Neuronal stem cell (in vitro differentiated cells): ENCODE data around the gene CEP57L1.
"Not testable (repeated sequence)": the region's sequence is repeated elsewhere in the genome, so short reads cannot be mapped to it uniquely, and the experiment has no call there.

Experiments used
- DNase-seq: peaks from one replicate; pipeline ENCODE4 v3.0.0-alpha.2; 2013; ENCODE audit warnings: low spot score
- H2AFZ ChIP-seq: one replicate; pipeline ENCODE4 v1.6.1; 2013; ENCODE audit warnings: mild to moderate bottlenecking, low read length, inconsistent platforms
- H2AK5ac ChIP-seq: 2 replicates; pipeline ENCODE4 v1.6.1; 2013; ENCODE audit warnings: low read depth, mild to moderate bottlenecking, inconsistent platforms, low read length, moderate library complexity, mixed read lengths
- H2BK120ac ChIP-seq: 2 replicates; pipeline ENCODE4 v1.6.1; 2013; ENCODE audit warnings: low read depth, mild to moderate bottlenecking, inconsistent platforms, low read length, moderate library complexity, mixed read lengths
- H2BK12ac ChIP-seq: one replicate; pipeline ENCODE4 v1.6.1; 2013; ENCODE audit warnings: low read length, inconsistent platforms
- H2BK15ac ChIP-seq: 2 replicates; pipeline ENCODE4 v1.6.1; 2013; ENCODE audit warnings: mild to moderate bottlenecking, low read length, inconsistent platforms, mixed read lengths
- H2BK5ac ChIP-seq: one replicate; pipeline ENCODE4 v1.6.1; 2013; ENCODE audit warnings: inconsistent platforms, mild to moderate bottlenecking, low read length, moderate library complexity
- H3K14ac ChIP-seq: one replicate; pipeline ENCODE4 v1.6.1; 2013; ENCODE audit warnings: low read length, inconsistent platforms
- H3K18ac ChIP-seq: 2 replicates; pipeline ENCODE4 v1.6.1; 2013; ENCODE audit warnings: low read length, inconsistent platforms
- H3K23ac ChIP-seq: 2 replicates; pipeline ENCODE4 v1.6.1; 2013; ENCODE audit warnings: low read depth, mild to moderate bottlenecking, mixed read lengths, low read length, inconsistent platforms; ENCODE audit not compliant: poor library complexity
- H3K27ac ChIP-seq: replicated peaks from 3 replicates; pipeline ENCODE4 v1.5.1; 2013; ENCODE audit warnings: low read length, inconsistent platforms
- H3K27me3 ChIP-seq, 3 experiments: 2 replicates each; pipeline ENCODE4 v1.6.1; 2013; ENCODE audit warnings: low read length in 3 of 3, mild to moderate bottlenecking in 2 of 3, inconsistent platforms in 1 of 3, low read depth in 1 of 3, mixed read lengths in 1 of 3, moderate library complexity in 1 of 3; ENCODE audit not compliant: control insufficient read depth in 3 of 3, insufficient read depth in 3 of 3
- H3K36me3 ChIP-seq, 2 donors: replicated peaks in 1 of 2; 2 replicates each; pipeline ENCODE4 v1.6.1; 2013; ENCODE audit warnings: low read length in 2 of 2; ENCODE audit not compliant: control insufficient read depth in 2 of 2, insufficient read depth in 2 of 2
- H3K4ac ChIP-seq: 2 replicates; pipeline ENCODE4 v1.6.1; 2013; ENCODE audit warnings: inconsistent platforms, mild to moderate bottlenecking, low read length, moderate library complexity
- H3K4me1 ChIP-seq, 2 donors: 1 replicate in 1 of 2; 2 replicates in 1 of 2; pipeline ENCODE4 v1.6.1; 2013; ENCODE audit warnings: low read length in 2 of 2, low read depth in 1 of 2; ENCODE audit not compliant: control insufficient read depth in 2 of 2, insufficient read depth in 1 of 2
- H3K4me2 ChIP-seq: one replicate; pipeline ENCODE4 v1.6.1; 2013; ENCODE audit warnings: mild to moderate bottlenecking, low read length, inconsistent platforms; ENCODE audit not compliant: insufficient read depth, poor library complexity, severe bottlenecking
- H3K4me3 ChIP-seq, 2 donors: 2 replicates each; pipeline ENCODE4 v1.5.1; 2013; ENCODE audit warnings: low read length in 2 of 2, mild to moderate bottlenecking in 2 of 2, inconsistent platforms in 1 of 2, moderate library complexity in 1 of 2
- H3K79me1 ChIP-seq: one replicate; pipeline ENCODE4 v1.6.1; 2013; ENCODE audit warnings: low read depth, mild to moderate bottlenecking, inconsistent platforms, low read length, moderate library complexity
- H3K9ac ChIP-seq: one replicate; pipeline ENCODE4 v1.6.1; 2013; ENCODE audit warnings: mild to moderate bottlenecking, low read depth, low read length, inconsistent platforms; ENCODE audit not compliant: poor library complexity
- H3K9me3 ChIP-seq, 2 donors: replicated peaks in 1 of 2; 2 replicates each; pipeline versions ENCODE3 to v1.6.1; 2013; ENCODE audit warnings: low read length in 2 of 2, mild to moderate bottlenecking in 2 of 2, inconsistent platforms in 1 of 2, low read depth in 1 of 2, mixed read lengths in 1 of 2, moderate library complexity in 1 of 2; ENCODE audit not compliant: control insufficient read depth in 2 of 2, insufficient read depth in 1 of 2
- H4K8ac ChIP-seq: one replicate; pipeline ENCODE4 v1.6.1; 2013; ENCODE audit warnings: low read depth, mild to moderate bottlenecking, inconsistent platforms, low read length, moderate library complexity
- H4K91ac ChIP-seq: one replicate; pipeline ENCODE4 v1.6.1; 2013; ENCODE audit warnings: low read length, low read depth, mild to moderate bottlenecking, inconsistent platforms; ENCODE audit not compliant: poor library complexity
- WGBS, 2 donors: extraction: QIAGEN DNeasy Blood & Tissue Kit; methylation state at CpG; one replicate each; pipeline ENCODE4 v1.1.7; 2013; ENCODE audit warnings: missing lambda C conversion rate in 2 of 2, mixed read lengths in 1 of 2; ENCODE audit not compliant: insufficient read length in 2 of 2, insufficient replicate concordance in 1 of 2; ENCODE audit errors: extremely low coverage in 2 of 2; 5-methylcytosine and 5-hydroxymethylcytosine counted together

CEP57L1 gene

DNA sequence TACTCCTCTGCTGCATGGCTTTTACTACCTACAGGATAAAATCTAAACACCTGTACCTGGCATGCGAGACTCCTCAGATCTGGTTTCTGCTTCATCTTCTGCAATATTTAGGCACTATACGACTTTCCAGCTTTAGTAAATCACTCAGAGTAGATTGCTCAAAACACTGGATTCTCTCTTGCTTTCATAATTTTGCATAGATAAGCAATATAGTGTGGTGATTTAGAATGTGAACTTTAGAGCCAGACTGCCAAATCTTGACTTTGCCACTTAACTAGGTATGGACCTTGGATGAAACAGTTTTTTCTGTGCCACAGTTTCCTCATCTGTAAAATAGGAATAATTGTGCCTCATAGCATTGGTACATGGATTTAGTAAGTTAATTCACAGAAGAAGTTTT, 28.9 kb downstream of the CEP57L1 start:
- Histone ChIP-seq H2BK5ac (no peak overlapping the region), H3K27ac (no peak overlapping the region)

DNA sequence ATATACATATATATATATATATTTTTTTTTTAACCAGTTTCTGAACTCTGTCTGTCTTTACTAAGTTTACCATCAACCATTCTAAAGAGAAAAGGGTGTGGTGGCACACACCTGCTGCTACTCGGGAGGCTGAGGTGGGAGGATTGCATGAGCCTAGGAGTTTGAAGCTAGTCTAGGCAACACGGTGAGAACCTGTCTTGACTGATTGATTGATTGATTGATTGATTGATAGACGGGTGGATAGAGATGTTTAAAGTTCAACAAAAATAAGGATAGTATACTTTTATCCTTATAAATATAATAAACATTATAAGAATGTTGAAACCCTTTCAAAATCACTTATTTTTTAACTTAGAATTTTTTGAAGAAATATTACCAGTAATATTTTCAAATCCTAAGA, 30.2 kb downstream of the CEP57L1 start:
- Histone ChIP-seq H3K14ac (no peak overlapping the region), H3K4me2 (no peak overlapping the region), H2BK120ac (no peak overlapping the region), H2BK15ac (no peak overlapping the region), H3K4me1 (no peaks in the 10 kb centered on the region), H4K8ac (no peak overlapping the region), H3K9ac (no peak overlapping the region), H3K27ac (no peak overlapping the region), H3K27me3 (no peaks in the 10 kb centered on the region), H3K4me3 (no peak overlapping the region), H3K79me1 (no peaks in the 10 kb centered on the region), H2BK5ac (no peak overlapping the region), H2AK5ac (no peak overlapping the region), H3K36me3 (no peaks in the 10 kb centered on the region), H4K91ac (no peak overlapping the region), H3K4ac (no peak overlapping the region), H3K9me3 (no peaks in the 10 kb centered on the region), H2BK12ac (no peak overlapping the region), H3K18ac (no peak overlapping the region), H3K23ac (no peak overlapping the region), H2AFZ (no peak overlapping the region)
- DNase-seq: no peak
- WGBS, 2 donors: no CpG with 5 or more reads among the region's 3 CpGs

More for the DNA sequence above, 28.9 kb downstream of the CEP57L1 start:
- Histone ChIP-seq H3K23ac (no peak overlapping the region), H4K91ac (no peak overlapping the region), H2BK15ac (no peak overlapping the region), H3K18ac (no peak overlapping the region), H3K4me2 (no peak overlapping the region), H3K4me1 (no peaks in the 10 kb centered on the region), H2BK120ac (no peak overlapping the region), H3K9me3 (no peaks in the 10 kb centered on the region), H2AK5ac (no peak overlapping the region), H3K4me3 (no peak overlapping the region), H2BK12ac (no peak overlapping the region), H3K36me3 (no peaks in the 10 kb centered on the region), H3K27me3 (no peaks in the 10 kb centered on the region), H2AFZ (no peak overlapping the region), H3K14ac (no peak overlapping the region), H3K9ac (no peak overlapping the region), H4K8ac (no peak overlapping the region), H3K4ac (no peak overlapping the region), H3K79me1 (no peaks in the 10 kb centered on the region)
- no peak for DNase-seq
- no CpG with 5 or more reads among the region's 2 CpGs for WGBS, 2 donors

DNA sequence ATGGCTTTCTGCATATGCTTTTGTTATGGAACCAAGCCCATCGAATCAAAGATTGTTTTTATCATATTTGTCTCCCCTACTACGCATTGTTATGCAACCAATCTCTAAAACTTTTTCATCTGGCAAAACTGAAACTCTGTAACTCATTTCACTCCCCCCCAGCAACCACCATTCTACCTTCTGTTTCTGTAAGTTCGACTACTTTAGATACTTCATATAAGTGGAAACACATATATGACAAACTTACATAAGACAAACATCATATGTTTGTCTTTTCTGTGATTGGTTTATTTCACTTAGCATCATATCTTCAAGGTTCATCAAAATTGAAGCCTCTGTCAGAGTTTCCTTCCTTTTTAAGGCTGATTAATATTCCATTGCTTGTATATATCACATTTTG, 34.8 kb downstream of the CEP57L1 start:
- Histone ChIP-seq H2BK12ac (no peak overlapping the region), H3K79me1 (peaks cover 2% of the 10 kb centered on the region), H2BK5ac (no peak overlapping the region), H3K4me2 (no peak overlapping the region), H3K4me3 (no peak overlapping the region), H3K9ac (no peak overlapping the region), H3K18ac (no peak overlapping the region), H3K23ac (no peak overlapping the region), H2AK5ac (no peak overlapping the region), H3K9me3 (no peaks in the 10 kb centered on the region), H3K4ac (no peak overlapping the region), H3K36me3 (peaks cover 0 to 2% of the 10 kb centered on the region in 2 donors), H2AFZ (no peak overlapping the region), H2BK15ac (no peak overlapping the region), H3K27me3 (no peaks in the 10 kb centered on the region), H4K8ac (no peak overlapping the region), H3K27ac (no peak overlapping the region), H3K4me1 (no peaks in the 10 kb centered on the region), H3K14ac (no peak overlapping the region), H4K91ac (no peak overlapping the region), H2BK120ac (no peak overlapping the region)
- no peak for DNase-seq
- no CpG with 5 or more reads among the region's 3 CpGs for WGBS, 2 donors

DNA sequence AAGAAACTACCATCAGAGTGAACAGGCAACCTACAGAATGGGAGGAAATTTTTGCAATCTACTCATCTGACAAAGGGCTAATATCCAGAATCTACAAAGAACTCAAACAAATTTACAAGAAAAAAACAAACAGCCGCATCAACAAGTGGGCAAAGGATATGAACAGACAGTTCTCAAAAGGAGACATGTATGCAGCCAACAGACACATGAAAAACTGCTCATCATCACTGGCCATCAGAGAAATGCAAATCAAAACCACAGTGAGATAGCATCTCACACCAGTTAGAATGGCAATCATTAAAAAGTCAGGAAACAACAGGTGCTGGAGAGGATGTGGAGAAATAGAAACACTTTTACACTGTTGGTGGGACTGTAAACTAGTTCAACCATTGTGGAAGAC, 40.3 kb downstream of the CEP57L1 start:
- H4K91ac ChIP-seq, H3K4ac ChIP-seq, H3K14ac ChIP-seq, DNase-seq, H2BK12ac ChIP-seq, H3K4me2 ChIP-seq, H3K9ac ChIP-seq, H3K36me3 ChIP-seq, H2AFZ ChIP-seq, H4K8ac ChIP-seq, H3K4me3 ChIP-seq, H2AK5ac ChIP-seq, H2BK120ac ChIP-seq, H3K18ac ChIP-seq, H2BK15ac ChIP-seq, H3K27ac ChIP-seq, H3K79me1 ChIP-seq, H3K23ac ChIP-seq, H3K4me1 ChIP-seq, H3K9me3 ChIP-seq, H2BK5ac ChIP-seq, H3K27me3 ChIP-seq: not testable (repeated sequence)
- no CpG with 5 or more reads among the region's 1 CpG for WGBS, 2 donors
